ENCODE data around the gene SRGAP1.

The SRGAP1 gene

DNA sequence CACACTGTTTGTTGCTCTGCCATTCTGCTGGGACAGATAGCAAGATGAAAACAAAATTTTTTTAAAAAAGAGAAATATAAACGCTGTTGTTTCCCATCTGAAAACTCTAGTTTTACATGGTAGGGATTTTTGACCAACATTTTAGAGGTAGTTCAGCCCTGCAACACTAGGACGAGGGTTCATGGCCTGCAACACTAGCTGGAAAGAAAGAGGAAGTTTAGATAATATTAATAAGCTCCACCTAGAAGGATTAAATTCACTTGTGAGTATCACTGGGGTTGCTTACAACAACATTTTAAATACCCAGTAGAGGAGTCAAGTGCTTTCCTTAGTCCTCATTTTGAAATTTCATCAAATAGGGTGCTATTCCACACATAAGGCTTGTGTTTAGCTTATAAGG is 68.2 kb downstream of the SRGAP1 start:
- no peak for DNase-seq

DNA sequence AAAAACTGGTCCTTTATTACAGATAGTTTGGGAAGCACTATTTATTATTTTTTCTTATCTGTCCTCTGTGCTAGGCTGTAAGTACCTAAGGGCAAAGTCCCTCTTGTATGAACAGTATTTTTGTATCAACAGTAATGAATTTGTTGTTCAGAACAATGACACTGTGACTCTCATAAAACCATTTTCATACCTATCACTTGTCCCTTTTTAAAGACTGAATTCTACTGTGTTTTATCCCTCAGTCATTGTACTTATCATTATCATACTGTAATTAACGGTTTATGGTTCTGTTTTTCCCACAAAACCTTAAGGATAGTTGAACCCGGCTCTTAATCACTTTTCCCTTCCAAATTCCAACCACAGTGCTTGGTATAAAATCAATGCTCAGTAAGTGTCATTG is 69.4 kb downstream of the SRGAP1 start:
- no peak for DNase-seq

DNA sequence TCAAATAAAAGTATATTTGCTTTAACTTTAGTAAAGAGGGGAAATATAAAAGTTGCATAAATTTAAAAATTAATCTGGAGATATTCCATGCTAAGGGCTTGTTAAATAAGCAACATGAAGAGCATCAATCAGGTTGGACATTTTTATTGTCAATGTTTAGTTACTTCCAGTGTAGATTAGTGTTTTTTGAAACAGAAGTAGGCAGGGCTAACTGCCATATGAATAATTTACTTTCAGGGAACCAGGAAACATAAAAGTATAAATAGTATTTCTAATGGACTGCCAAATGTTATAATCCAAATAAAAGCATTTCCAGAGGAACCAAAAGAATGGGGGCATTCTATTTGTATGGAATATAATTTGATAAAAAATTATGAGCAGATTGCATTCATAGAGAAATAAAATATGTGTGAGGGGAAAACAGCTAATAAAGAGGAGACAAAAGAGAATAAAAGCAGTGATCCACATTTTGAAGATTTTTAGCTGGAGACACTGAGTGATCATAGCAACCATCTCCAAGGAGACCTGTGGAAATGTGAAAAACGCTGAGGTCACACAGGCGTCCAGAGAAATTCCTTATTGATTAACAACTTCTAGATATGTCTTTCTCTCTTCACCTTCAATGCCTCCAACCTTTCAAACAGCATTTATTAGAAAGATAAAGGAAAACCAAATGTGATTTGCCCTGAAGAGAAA is 70.8 kb downstream of the SRGAP1 start:
- DNase-seq = no peak

DNA sequence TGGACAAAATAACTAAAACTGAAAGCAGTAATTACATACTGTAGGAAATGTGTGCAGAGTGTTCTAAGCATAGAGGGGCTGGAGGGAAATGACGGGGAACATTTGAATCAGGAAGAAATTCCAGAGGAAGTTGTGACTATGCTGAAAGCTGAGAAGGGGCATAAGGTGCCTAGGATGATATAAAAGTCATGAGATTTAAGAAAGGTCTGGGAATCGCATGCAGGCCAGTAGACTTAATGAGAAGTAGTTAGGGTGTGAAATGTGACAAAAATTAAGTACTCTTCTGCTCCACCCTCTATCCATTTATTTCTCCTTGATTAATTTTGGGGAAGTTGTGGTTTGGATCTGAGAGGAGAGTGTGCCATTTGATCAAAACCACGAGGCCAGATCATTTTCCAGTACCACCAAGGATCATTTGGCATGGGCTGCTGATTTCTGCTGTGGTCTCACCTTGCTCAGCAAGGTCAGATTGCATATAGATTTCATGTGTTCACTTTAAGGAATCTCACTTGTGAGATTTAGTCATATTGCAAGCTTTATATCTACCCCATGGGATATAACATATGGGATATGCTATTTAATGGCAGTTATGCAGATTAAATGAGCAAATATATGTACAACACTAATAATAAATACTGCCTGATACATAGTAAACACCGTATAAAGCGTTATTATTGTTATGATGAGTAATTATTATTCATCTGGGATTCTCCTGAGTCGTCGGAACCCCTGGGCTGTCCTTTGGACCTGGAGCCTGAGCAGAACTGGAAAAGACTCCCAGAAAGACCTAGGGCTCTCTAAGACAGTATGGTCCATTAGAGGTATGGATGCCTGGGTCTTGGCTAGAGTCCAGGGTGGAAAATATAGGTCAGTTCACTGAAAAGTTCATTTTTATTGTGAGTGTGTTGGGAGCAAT is 72.3 kb downstream of the SRGAP1 start:
- DNase-seq = no peak

DNA sequence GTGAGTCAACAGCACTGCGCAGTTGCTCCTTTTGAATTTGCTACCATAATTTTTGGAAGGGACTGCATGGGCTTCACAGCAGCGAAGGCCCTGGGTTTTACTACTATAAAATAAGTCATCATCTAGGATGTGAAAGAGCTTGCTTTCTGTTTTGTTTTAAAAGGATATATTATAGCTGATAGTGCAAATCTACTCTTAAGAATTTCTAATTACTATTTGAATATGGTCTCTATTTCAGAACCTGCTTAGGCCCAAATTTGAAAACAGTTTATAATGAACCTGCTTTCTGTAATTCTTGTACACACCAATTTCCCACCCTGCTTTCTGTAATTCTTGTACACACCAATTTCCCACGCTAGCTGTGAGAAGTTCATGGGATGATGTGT is 73.0 kb downstream of the SRGAP1 start:
- DNase-seq = no peak

DNA sequence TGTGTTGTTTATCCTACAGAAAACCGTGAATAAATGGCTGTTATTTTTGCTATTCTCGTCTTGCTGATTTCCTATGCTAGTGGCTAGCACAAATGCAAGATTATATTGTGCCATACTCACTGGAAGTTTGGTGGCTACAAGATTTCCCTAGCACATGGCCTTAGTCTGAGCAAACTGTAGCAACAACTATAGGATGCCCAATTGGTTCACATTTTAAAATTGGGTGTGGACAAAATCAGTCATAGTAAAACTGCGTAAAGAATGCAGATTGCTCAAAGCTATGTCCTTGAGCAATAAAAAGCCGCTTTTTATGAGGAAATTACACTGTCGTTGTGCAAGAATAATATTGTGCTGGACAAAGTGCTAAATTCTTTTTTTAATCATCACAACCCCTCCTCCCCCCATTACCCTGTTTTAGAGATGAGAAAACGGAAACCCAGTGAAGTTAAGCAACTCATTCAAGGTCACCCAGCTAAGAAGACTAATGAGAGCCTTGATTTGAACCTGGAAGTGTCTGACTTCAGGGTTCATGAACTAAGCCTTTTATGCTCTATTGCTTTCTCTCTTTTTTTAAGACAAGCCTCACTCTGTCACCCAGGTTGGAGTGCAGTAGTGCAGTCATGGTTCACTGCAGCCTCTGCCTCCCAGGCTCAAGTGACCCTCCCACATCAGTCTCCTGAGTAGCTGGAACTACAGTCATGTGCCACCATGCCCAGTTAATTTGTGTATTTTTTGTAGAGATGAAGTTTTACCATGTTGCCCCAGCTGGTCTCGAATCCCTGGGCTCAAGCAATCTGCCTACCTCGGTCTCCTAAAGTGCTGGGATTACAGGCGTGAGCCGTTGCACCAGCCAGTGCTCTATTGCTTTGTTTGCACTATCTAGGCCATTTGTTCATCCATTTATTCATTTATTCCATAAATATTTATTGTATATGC is 73.6 kb downstream of the SRGAP1 start:
- no peak for DNase-seq

DNA sequence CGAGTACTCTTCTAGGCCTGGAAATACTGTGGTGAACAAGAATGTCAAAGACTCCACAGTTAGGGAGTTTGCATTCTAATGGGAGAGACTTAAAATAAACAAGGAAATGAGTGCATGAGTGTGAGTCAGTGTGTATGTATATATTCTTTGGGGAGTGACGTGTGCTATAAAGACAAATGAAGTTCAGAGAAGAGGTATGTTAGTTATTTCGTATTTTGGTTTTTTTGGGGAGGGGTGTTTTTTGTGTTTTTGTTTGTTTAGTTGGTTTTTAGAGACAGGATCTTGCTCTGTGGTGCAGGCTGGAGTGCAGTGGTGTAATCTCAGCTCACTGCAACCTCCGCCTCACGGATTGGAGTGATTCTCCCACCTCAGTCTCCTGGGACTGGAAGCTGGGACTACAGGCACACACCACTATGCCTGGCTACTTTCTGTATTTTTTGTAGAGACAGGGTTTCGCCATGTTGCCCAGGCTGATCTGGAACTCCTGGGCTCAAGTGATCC is 74.3 kb downstream of the SRGAP1 start:
- no peak for DNase-seq

DNA sequence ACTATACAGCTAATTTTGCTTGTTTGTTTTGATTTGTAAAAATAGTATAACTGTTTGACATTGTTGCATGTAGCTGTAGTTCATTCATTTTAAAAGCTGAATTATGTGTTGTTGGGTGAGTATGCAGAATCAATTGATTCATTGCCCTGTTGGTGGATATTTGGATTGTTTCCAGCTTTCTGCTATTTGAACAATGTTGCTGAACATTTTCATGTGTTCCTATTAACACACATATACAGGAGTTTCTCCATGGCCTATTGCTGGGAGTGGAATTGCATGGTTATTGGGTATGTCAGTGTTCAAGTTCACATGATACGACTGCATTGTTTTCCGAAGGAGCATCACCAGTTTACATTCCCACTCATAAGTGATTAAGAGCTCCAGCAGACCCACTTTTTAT is 75.3 kb downstream of the SRGAP1 start:
- DNase-seq = no peak

DNA sequence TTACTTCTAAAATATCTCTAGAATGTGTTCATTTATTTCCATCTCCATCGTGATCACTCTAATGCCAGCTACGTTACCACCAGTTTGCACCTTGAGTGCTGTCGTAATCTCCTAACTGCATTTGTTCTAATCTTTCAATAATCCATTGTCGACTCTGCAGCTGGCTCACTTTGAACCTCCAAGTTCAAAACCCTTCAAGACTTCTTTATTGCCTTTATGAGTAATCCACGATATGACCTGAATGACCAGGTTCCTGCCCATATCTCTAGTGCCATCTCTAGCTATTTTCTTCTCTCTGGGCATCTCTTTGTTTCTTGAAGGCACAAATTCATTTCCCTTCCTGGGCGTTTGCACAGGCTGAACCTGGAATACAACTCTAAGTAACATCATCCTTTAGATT is 76.7 kb downstream of the SRGAP1 start:
- no peak for DNase-seq

DNA sequence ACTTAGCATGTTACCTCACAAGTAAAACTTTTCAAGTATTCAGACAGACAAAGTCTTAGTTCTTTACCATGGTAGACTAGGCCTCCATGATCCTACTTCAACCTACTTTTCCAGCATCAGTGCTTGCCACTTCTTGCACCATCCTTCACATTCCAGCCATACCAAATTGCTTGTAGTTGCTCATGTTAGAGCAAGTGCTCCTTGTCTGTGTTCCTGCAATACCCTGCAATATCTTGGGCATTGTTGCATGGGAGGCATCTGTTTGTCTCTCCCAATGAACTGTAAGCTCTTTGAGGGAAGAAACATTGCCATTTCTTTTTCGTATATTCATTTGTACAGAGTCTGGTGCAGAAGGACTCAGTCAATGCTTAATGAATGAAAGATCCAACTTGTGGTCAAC is 78.0 kb downstream of the SRGAP1 start:
- DNase-seq = no peak

DNA sequence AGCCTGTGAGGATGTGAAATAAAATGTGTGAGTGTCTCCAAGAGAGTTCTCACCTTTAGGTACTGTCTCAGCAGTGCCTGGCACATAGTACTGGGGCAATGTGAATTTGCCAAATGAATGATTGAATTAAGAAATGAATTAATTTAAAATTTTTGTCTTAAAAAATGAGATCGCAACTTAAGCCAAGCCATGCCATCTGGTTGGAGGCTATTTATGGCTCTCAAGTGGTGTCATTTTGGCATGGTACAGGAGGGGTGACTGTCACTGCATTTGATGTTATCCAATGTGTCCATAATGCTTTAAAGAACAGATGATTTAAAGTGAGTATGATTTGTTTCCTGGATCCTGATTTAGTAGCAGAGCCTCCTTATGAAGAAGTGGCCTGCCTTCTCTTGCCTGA is 80.3 kb downstream of the SRGAP1 start:
- DNase-seq = no peak

DNA sequence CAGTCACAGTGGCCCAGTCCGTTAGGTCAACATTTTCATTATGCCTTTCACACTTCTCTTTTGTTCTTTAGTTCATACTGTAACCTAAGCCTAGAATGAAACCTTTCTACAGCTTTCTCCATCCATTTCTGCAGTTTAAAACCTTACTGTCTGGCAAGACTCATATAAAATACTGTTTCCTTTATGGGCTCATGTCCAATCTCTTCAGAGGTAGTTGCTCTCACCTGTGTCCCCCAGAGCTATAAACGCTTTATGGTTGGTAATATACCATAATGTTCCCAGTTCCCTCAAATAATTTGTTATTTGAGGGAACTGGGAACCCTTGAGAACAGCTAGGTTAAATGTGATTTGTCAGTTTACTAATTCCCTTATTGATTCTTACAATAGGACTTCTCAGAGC is 83.0 kb downstream of the SRGAP1 start:
- no peak for DNase-seq

DNA sequence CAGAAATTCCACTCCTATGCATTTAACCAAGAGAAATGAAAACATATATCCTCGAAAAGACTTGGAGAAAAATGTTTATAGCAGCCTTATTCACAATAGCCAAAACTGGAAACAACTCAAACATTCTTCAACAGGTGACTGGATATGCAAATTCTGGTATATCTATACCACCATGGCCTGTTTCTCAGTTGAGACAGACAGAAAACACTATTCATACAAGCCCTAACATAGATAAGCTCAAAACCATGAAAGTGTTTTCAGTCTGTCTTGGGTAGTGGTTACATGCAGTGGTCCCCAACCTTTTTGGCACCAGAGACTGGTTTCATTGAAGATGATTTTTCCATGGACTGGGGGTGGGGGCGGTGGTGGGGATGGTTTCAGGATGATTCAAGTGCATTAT is 83.8 kb downstream of the SRGAP1 start:
- DNase-seq = no peak

DNA sequence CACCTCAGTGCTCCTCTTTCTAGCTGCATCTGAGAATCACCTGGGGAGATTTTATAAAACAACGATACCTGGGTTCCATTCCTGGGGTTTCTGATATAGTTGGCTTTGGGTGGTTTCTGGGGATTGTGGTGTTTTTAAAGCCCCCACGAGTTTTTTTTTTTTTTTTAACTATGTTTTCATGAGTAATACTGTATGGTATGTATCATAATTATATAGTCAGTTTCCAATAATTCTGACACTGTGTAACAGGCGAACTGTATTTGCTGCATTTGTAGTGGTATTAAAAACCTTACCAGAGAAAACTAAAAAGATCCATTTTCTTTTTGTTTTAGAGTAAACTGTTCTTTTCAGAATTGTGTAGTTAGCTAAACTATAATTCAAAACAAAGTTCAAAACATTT is 84.9 kb downstream of the SRGAP1 start:
- no peak for DNase-seq

DNA sequence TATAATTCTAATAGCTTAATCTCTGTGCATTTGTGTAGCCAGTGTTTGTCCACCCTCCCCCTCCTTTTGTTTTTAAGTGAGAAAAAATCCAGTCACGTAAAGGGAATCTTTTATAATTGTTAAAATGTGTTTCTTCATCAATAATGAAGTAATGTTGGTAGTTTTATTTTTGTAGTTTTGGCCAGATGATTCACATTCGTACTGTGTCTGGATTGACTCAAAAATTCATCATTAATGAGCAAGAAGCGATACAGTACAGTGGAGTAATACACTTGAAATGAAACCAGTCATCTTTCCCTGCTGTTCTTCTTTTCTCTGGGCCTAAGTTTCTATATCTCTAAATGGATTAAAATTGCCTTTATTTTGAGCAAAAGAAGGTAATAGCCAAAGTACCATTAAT is 86.5 kb downstream of the SRGAP1 start:
- no peak for DNase-seq

DNA sequence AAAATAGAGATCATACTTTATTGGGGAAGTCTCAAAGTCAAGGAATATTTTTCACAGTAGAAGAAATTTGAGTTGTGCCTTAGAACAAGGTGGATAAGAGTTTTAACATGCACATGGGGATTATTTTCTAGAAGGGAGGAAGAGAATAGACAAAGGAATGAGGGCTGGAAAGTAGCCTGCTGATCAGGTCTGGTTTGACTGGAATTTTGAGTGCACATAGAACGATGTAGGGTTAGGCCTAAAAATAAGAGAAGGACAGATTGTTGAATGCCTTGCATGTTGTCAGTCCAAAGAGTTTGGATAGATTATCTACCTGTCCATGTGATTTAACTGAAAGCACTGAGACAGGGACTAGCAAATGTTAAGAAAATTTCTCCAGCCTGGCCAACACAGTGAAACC is 87.2 kb downstream of the SRGAP1 start:
- no peak for DNase-seq

DNA sequence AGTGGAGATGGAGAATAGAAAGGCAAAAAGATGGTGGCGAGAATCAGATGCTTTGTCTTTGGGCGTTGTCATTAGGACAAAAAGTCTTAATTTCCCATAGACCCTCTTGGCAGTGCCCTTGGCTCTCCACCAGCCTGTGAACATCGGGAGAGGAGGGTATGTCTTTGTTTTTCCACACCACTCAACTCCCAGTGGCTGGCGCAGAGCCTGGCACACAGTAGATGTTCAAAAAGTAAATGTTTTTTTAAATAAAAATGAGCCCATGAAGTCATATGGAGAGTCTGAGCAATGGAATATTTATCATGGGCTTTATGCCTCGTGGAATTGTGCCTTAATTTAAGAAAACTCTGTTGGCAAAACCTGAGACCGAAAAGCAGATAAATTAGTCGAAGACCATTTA is 90.4 kb downstream of the SRGAP1 start:
- DNase-seq = no peak

DNA sequence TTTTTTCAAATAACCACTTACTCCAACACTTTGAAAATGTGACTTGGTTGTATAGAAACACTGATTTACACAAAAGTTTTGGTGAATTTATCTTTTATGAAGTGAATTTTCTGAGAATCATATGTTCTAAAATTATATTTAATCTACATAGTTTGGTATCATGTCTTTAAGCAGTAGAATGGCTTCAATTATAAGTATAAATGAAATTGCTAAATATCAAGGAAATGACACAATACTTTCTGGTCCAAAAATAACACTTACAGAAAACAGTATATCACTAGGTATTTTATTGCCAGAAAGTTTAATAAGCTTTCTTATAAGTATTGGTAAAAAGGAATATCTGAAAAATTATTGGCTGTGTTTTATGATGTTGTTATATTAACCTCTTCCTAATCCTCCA is 90.9 kb downstream of the SRGAP1 start:
- DNase-seq = no peak

DNA sequence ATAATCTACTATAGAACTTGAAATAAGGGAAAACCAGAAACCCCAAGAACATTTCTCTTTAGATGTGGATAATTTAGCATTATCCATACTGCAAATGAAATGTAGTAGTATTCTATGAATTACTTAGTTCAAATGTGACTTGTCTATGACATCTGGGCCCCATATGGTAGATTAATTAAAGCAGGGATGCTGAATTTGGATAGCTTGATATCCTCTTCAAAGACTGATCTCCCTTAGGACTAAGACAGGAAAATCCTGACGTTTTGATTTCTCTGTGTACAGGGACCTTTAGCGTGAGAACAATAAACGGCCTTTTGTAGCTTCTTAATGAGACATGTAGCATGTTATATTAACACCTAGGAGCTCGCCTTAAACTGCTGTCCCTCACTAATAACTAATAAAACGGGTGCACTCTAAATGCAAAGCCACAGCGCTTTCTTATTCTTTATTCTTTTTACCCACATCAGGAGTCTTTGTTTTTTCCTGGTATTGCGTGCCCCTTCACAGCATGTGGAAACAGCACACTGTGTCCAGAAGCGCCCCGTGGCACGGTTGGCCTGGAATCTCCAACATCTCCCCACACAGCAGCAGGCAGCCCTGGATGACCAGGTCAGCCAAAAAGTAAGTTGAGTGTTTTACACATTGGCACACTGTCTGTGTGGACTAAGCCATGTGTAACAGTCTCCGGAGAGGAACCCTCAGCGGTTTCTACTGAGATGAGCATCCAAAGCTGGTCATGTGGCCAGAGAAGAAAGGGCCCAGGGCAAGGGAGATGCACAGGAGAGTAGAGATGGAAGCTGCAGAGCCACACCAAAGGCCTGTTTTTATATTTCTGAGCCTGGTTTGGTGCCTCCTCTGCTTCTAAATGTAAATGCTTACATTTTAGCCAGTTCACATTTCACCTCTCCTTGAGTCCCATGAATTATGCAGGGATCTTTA is 93.1 kb downstream of the SRGAP1 start:
- DNase-seq = no peak

DNA sequence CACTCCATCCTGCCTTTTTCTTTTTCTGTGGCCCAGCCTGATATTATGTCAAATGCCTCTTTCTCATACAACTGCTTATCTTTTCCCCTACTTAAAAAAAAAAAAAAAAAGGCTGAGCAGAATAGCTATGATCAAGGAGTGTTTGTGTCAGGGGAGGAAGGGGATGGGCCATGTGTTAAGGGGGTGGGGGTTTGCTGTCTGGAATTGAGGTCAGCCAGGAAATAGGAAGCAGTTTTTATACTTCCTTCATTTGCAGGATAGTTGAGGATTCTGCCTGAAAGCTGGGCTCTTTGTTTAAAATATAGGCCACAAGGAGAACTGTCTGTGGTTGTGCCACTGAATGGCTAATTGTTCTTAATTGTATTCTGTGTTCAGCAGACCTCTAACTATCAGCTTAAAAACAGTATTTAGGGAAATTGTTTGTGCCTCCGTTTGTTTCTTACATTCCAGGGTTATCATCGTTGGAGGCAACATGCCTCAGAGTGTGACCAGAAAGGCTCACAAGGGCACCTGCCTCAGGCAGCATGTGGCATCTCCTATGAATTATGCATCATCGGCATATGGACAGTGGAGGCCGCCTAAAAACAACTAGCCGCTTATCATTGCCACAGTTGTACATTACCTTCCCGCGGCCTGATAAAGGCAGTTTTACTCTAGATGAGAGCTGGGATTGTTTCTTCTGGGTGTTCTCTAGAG is 96.0 kb downstream of the SRGAP1 start:
- DNase-seq = no peak

DNA sequence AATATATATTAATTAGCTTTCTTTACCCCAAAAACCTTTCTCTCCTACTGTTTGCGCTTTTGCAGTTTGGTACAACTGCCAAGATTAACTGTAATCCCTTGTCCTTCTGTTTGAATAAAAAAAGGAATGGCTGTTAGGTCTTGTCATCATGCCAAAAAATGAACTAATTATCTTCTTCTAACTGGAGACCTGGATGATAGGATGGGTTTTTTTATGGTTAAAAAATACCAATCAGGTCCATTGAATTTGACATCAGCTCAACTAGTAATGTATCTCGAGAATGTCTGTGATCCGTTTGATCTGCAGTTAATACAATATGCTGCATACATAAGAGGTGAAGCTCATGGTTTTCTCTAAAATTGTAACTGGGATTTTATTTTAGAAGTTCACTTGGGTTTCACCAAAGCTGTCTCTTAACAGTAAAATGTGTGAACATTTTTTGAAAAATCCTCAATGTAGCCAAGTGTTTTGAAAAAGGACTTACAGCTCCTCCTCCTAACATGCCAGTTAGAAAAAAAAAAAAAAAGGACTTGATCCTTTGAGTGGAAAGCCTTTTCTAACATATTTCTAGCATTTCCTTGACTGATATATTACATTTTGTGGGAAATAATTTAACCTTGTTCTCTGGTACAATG is 96.8 kb downstream of the SRGAP1 start:
- DNase-seq = no peak

Data from KG1 (cell line).